GM08714 (cell line): ENCODE data around the gene GNAZ.

Experiments used
- H3K4me3 ChIP-seq: fragments of 200-500 bp; sonication (Bioruptor generic); 2 replicates; pipeline ENCODE4 v1.5.1; 2014; ENCODE audit warnings: mild to moderate bottlenecking, low read length, inconsistent platforms
- ZNF274 ChIP-seq: IDR thresholded peaks from 2 replicates; pipeline ENCODE4 v1.6.1; 2012; ENCODE audit warnings: mild to moderate bottlenecking, low read depth, low read length

Gene GNAZ

DNA sequence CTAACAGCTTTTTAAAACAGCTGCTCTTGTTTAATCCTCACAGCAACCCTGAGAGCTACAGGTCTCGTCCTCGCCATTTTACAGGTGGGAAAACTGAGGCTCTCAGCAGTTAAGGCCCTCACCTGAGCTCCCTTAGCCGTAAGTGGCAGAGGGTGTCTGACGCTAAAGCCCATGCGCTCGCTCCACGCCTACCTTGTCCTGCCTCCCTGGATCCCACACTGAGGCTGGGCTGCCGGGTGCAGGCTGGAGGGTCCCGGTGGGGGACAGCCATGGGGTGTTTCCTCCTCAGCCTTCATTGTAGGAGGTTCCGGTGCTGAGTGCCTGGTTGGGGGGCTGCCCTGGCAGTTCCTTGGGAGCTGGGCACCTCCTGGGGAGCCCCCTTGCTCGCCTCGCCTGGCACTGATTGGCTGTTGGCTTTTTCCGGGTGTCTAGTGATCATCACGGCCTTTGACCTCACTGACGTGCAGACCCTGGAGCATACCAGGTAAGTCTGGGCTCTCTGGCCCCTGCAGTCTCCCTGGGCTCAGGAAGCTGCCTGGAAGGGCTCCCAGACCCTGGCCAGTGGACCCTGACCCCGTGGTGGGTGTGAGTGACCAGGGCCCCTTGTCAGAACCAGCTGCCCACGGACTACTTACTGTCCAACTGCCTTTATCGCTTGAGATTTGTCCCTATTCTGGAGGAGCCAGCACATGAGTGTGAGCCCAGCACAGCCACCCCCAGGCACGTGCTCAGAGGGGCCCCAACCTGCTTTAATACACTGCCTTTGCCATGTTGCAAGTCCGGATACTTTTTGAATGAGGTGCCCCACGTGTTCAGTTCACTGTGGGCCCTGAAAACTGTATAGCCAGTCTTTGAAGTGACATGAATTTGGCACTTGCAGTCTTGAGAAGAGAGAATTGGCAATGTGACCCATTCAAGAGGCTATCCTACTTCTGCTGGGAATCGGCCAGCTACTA, 87.5 kb downstream of the GNAZ start:
- no peak for TF ChIP-seq ZNF274
- no peak overlapping the region for H3K4me3 ChIP-seq

DNA sequence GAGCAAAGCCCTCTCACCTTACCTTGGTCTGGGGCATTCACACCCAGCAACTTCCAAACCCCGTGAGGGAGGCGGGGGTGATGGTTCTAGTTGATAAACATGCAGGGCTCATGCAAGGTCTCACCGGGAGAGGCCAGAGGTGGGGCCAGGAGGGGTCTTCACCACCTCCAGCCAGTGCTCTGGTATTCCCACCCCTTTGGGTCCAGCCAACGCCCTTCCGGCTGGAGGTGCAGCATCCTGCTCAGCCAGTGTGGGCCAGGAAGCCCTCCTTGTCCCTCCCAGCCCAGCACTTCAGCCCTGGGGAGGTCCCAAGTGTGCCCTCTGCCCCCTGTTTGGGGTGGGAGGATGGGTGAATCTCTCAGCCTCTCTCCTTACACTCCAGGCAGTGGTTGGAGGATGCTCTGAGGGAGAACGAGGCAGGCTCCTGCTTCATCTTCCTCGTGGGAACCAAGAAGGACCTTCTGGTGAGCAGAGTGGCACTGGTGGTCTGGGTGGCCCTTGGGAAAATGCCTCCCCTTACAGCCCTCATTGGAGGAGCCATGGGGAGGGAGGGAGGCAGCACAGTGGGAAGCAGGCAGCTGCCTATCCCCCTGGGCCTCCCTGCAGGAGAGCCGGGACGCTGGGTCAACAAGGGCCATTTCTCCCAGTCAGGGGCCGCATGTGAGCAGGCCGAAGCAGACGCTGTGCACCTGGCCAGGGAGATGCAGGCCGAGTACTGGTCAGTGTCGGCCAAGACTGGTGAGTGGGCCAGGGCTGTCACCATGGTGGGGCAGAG, 88.4 kb downstream of the GNAZ start:
- TF ChIP-seq ZNF274: no peak
- no peak overlapping the region for H3K4me3 ChIP-seq

- H3K4me3 ChIP-seq: no peak overlapping the region
- no peak for TF ChIP-seq ZNF274
These were observed 88.9 kb downstream of the GNAZ start for GRCh38 chr22:23159291-23159630.

DNA sequence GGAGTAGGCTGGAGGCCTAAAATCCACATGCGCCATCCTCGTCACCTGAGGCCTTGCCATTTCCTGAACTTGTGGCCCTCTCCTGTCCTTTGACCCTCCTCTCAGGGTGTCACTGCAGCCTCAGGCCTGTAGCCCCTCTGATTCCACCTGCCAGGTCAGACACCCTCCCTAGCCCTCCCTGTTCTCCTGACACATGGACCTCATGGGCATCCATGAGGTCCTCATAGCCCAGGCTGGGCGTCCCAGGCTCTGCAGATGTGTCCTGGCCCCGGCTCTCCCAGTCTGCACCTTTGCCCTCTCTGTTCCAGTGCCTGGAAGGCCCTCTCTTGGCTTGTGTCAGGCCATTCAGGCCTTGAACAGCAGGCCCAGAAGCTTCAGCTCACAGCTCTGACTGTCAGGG, 90.7 kb downstream of the GNAZ start:
- no peak overlapping the region for H3K4me3 ChIP-seq
- no peak for TF ChIP-seq ZNF274

DNA sequence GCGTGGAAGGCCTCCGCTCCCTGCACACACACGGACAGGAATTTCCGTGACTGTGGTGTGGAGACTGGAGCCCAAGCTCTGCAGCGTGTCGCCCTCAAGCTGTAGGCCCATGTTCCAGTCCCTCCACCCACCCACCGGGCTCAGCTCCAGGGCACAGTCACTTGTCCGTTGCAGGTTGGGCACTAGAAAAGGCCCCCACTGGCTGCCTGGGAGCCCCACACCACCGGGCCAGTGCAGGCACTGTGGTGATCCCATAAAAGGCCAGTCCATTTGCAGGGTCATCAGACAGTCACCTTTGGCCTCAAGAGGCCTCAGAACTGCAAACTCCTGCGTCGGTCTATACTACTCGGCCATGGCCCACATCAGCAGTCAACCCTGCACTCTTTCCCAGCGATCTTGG, 91.3 kb downstream of the GNAZ start:
- no peak for TF ChIP-seq ZNF274
- H3K4me3 ChIP-seq: no peak overlapping the region

- no peak overlapping the region for H3K4me3 ChIP-seq
These were observed 93.3 kb downstream of the GNAZ start for GRCh38 chr22:23163665-23164064.

GRCh38 chr22:23164091-23164490, 93.8 kb downstream of the GNAZ start:
- H3K4me3 ChIP-seq: no peak overlapping the region
- no peak for TF ChIP-seq ZNF274

More at GRCh38 chr22:23163665-23164064, 93.3 kb downstream of the GNAZ start:
- TF ChIP-seq ZNF274: no peak

GRCh38 chr22:23166042-23166831, 95.9 kb downstream of the GNAZ start:
- H3K4me3 ChIP-seq: no peak overlapping the region
- TF ChIP-seq ZNF274: no peak

DNA sequence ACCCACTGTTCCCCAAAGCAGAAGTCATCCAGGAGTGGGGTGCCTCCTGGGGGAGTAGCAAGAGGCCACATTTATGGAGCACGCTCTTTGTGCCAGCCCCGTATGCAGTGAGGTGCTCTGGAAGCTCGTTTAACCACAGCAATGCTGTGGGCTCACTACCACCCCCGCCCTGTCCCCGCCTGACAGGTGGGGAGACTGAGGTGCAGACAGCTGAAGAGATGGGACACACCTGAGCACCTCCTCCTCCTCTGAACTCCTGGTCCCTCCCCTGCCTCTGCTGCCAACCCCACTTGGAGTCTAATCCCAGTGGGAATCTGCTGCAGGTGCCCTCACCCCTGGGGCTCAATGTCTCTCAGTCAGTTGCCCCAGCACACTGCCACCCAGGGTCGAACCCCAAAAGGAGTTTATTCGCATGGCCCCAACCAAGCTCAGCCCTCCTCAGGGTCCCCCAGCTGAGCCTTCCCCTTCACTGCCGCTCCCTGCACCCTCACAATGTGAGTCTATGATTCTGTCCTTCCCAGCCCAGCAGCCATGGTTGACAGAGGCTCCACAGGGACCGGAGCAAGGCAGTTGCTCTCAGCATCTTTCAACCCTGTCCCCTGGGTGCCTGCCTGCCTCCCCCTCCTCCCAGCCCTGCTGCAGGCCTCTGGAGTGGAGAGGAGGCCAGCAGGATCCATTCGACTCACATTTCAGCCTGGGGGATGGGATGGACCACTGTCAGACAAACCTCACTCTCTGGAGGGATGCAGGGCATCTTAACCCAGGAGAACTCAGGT, 96.7 kb downstream of the GNAZ start:
- H3K4me3 ChIP-seq: no peak overlapping the region
- TF ChIP-seq ZNF274: no peak

GRCh38 chr22:23168391-23169042, 98.2 kb downstream of the GNAZ start:
- no peak for TF ChIP-seq ZNF274

GRCh38 chr22:23169043-23169406, 98.7 kb downstream of the GNAZ start:
- TF ChIP-seq ZNF274: no peak
- H3K4me3 ChIP-seq: no peak overlapping the region

More at GRCh38 chr22:23168391-23169042, 98.2 kb downstream of the GNAZ start:
- no peak overlapping the region for H3K4me3 ChIP-seq
